HepG2 (cell line): ENCODE results near the gene SGSM1. TPM values are rescaled to one million over a fixed set of nuclear protein-coding genes. Genes with fewer than 3 reads are reported as not detected.

Experiments
- ATAC-seq: fragments of 200-7000 bp; cut with Tn5 transposase; 3 replicates; pipeline ENCODE4 v1.9.1; 2020; ENCODE audit warnings: mild to moderate bottlenecking, moderate library complexity
- BruUV-seq: library from RNA; stranded (reverse); fragments of 400-500 nt; replicated peaks from 2 replicates; lab custom pipeline; 2021; lab: Mats Ljungman, UMichigan
- CTCF ChIA-PET: fragments of 300-600 bp; formaldehyde crosslinking; extraction: SDS; loops from one replicate; lab custom pipeline; 2021; ENCODE audit warnings: low total read pairs, inconsistent platforms, low intra/inter-chr PET ratio; lab: Yijun Ruan, JAX
- POLR2A ChIA-PET: fragments of 350-600 bp; sonication (Branson Sonifier 250); formaldehyde crosslinking; loops from one replicate; lab custom pipeline; 2020; ENCODE audit warnings: antibody characterized with exemption, inconsistent platforms; lab: Yijun Ruan, JAX
- DNase-seq: peaks from one replicate; pipeline ENCODE4 v3.0.0-alpha.2; 2015; ENCODE audit warnings: low spot score
- FAIRE-seq: peaks from 3 replicates; lab custom pipeline; 2011; peaks lifted over from hg19 to GRCh38; lab: Jason Lieb, UNC
- H2AFZ ChIP-seq: one replicate; pipeline ENCODE4 v1.6.1; 2011; ENCODE audit warnings: low read length, inconsistent platforms
- H3K27ac ChIP-seq: fragments of 300-600 bp; 3 replicates; pipeline ENCODE4 v1.8.0; 2011; ENCODE audit warnings: mixed run types, mild to moderate bottlenecking, mixed read lengths, low read length, inconsistent platforms; ENCODE audit not compliant: insufficient read depth; ENCODE audit errors: extremely low read length
- H3K27me3 ChIP-seq, 2 experiments: fragments of 200-600 bp in 1 of 2; 2 replicates in 1 of 2; 3 replicates in 1 of 2; pipeline versions ENCODE4 v1.6.0 to v1.8.0; 2011; ENCODE audit warnings: low read length in 2 of 2, mild to moderate bottlenecking in 2 of 2, moderate library complexity in 2 of 2, inconsistent platforms in 1 of 2; ENCODE audit not compliant: insufficient read depth in 2 of 2, control insufficient read depth in 1 of 2
- H3K36me3 ChIP-seq, 2 experiments: fragments of 200-600 bp in 1 of 2; replicated peaks in 1 of 2; 2 replicates in 1 of 2; 3 replicates in 1 of 2; pipeline versions ENCODE4 v1.5.1 to v1.8.0; 2011; ENCODE audit warnings: low read length in 2 of 2, inconsistent platforms in 1 of 2; ENCODE audit not compliant: insufficient read depth in 2 of 2, control insufficient read depth in 1 of 2
- H3K4me1 ChIP-seq: 2 replicates; pipeline ENCODE4 v1.5.1; 2012; ENCODE audit warnings: low read length, inconsistent platforms; ENCODE audit not compliant: insufficient read depth
- H3K4me2 ChIP-seq: 2 replicates; pipeline ENCODE4 v1.6.0; 2011; ENCODE audit warnings: low read depth, low read length, inconsistent platforms
- H3K4me3 ChIP-seq, 3 experiments: fragments of 200-600 bp in 1 of 3; sonication (generic), shearing (Covaris generic) in 1 of 3; replicated peaks in 1 of 3; 2 replicates each; pipeline ENCODE4 v1.5.1; 2011 to 2016; ENCODE audit warnings: low read length in 3 of 3, inconsistent platforms in 2 of 3, low read depth in 2 of 3, mild to moderate bottlenecking in 2 of 3, control low read depth in 1 of 3, mixed read lengths in 1 of 3; ENCODE audit not compliant: insufficient read depth in 1 of 3
- H3K79me2 ChIP-seq: one replicate; pipeline ENCODE4 v1.6.1; 2011; ENCODE audit warnings: low read length, inconsistent platforms; ENCODE audit not compliant: insufficient read depth
- H3K9ac ChIP-seq: 2 replicates; pipeline ENCODE4 v1.6.0; 2011; ENCODE audit warnings: mild to moderate bottlenecking, low read depth, low read length, inconsistent platforms; ENCODE audit not compliant: insufficient read depth
- H3K9me3 ChIP-seq: 2 replicates; pipeline ENCODE4 v1.5.1; 2012; ENCODE audit warnings: mild to moderate bottlenecking, low read length
- H4K20me1 ChIP-seq: 2 replicates; pipeline ENCODE4 v1.6.0; 2011; ENCODE audit warnings: inconsistent platforms, mild to moderate bottlenecking, low read length, moderate library complexity; ENCODE audit not compliant: insufficient read depth
- MLLT10 ChIP-seq: sonication (generic); formaldehyde crosslinking; IDR thresholded peaks from 2 replicates; pipeline ENCODE4 v1.4.0; 2020; ENCODE audit warnings: missing genetic modification reagents
- THAP9 ChIP-seq: sonication (generic); formaldehyde crosslinking; IDR thresholded peaks from 2 replicates; pipeline ENCODE4; 2020; ENCODE audit warnings: missing genetic modification reagents, mild to moderate bottlenecking, borderline replicate concordance
- TOPORS ChIP-seq: sonication (generic); formaldehyde crosslinking; IDR thresholded peaks from 2 replicates; pipeline ENCODE4 v1.8.0; 2023; ENCODE audit warnings: mild to moderate bottlenecking, missing genetic modification reagents
- ZFP1 ChIP-seq: IDR thresholded peaks from 2 replicates; pipeline ENCODE4 v1.6.1; 2016
- ZNF280D ChIP-seq: sonication (generic); formaldehyde crosslinking; IDR thresholded peaks from 2 replicates; pipeline ENCODE4 v1.5.1; 2020; ENCODE audit warnings: mild to moderate bottlenecking, missing genetic modification reagents
- WGBS: methylation state at CpG from one replicate; pipeline ENCODE4 v1.1.6; 2017; ENCODE audit warnings: low lambda C conversion rate; 5-methylcytosine and 5-hydroxymethylcytosine counted together
- in situ Hi-C: cut with HindIII; loops from 2 replicates; pipeline ENCODE4 v1.10.0; 2017; ENCODE audit warnings: low pct_unique_long_range_greater_than_20kb; ENCODE audit not compliant: extremely low pct_ligation_motif_present
- intact Hi-C: fragments of 100-400 bp; cut with micrococcal nuclease; formaldehyde crosslinking; loops from one replicate; pipeline ENCODE4 v1.10.0; 2022; ENCODE audit not compliant: unreplicated experiment
- polyA plus RNA-seq, 8 experiments: library from polyadenylated mRNA; depleted of rRNA in 3 of 8; stranded (reverse) in 7 of 8; unstranded in 1 of 8; fragments of >200 nt; fragmentation: Illumina TruSeq in 4 of 8; extraction: Trizol in 4 of 8; gene quantifications; 2 replicates each; pipeline versions ENCODE4 v1.2.1 to v1.2.3, GENCODE V29; 2011 to 2016; ENCODE audit warnings: low read depth in 4 of 8, missing spikeins in 1 of 8, mixed read lengths in 1 of 8; ENCODE audit not compliant: insufficient read depth in 1 of 8
- total RNA-seq, 5 experiments: library from RNA; depleted of rRNA; stranded (reverse); fragments of >200 nt; fragmentation: Illumina TruSeq; extraction: Trizol; gene quantifications; 2 replicates each; pipeline ENCODE4 v1.2.3, GENCODE V29; 2016; ENCODE audit warnings: low read depth in 1 of 5

Gene SGSM1
- total and polyA plus RNA-seq, 2 of the 13 experiments (the other 11 are each of a cell fraction or from before 2014, with no cell fraction given): 0.07 TPM; not detected in 1

- ChIA-PET POLR2A (no interaction called here), CTCF (no interaction called here)
- H3K36me3 ChIP-seq: no peaks in the 10 kb centered on the region
- in situ Hi-C loops (loop anchor here (5.0 kb wide), 1 partner anchor 75 kb away; the partner anchor contains the start of gene PIWIL3), intact Hi-C loops (no loop called here)
- FAIRE-seq (no peak), DNase-seq (no peak), ATAC-seq (no peak)
- no peak overlapping the region for H3K4me2 ChIP-seq
- H3K9me3 ChIP-seq: no peaks in the 10 kb centered on the region
- TF ChIP-seq TOPORS (CRISPR knock-in tag): no peak
- no peak for TF ChIP-seq ZFP1 (CRISPR knock-in tag)
- TF ChIP-seq ZNF280D: no peak
- TF ChIP-seq MLLT10: no peak
- no peak for TF ChIP-seq THAP9
- H3K4me3 ChIP-seq: no peak overlapping the region
- no peaks in the 10 kb centered on the region for H3K4me1 ChIP-seq
- no peak overlapping the region for H2AFZ ChIP-seq
- H3K79me2 ChIP-seq: no peaks in the 10 kb centered on the region
- WGBS: 67% methylated on average over 1 of the region's 14 CpGs
- no peaks in the 10 kb centered on the region for H4K20me1 ChIP-seq
- no peak overlapping the region for H3K27ac ChIP-seq
- peaks cover 1 to 8% of the 10 kb centered on the region in 2 experiments; a peak in 2 of 5 replicates for H3K27me3 ChIP-seq
- no TSS peak for BruUV-seq
- H3K9ac ChIP-seq: no peak overlapping the region
Measured at GRCh38 chr22:24847490-24847889, 41.5 kb downstream of the SGSM1 start.
